UCSD-AML1 (cell line): Measurements from ENCODE around the gene IRGQ.
A peak's percentile ranks its signal among the peaks of the same experiment; 100 is the strongest.
"Not testable (repeated sequence)": the region's sequence is repeated elsewhere in the genome, so short reads cannot be mapped to it uniquely, and the experiment has no call there.

Experiments
- DNase-seq: peaks from one replicate; lab custom pipeline; 2025; ENCODE audit not compliant: unreplicated experiment; lab: John Stamatoyannopoulos, UW

The IRGQ gene

GRCh38 chr19:43624933-43625332, 29.0 kb upstream of the IRGQ start:
- peak; percentile 85 for DNase-seq

GRCh38 chr19:43623889-43624670, 28.1 kb upstream of the IRGQ start:
- no peak for DNase-seq

- DNase-seq = no peak
These were observed 27.0 kb upstream of the IRGQ start for GRCh38 chr19:43622956-43623355.

GRCh38 chr19:43622070-43622469, 26.1 kb upstream of the IRGQ start:
- no peak for DNase-seq

- DNase-seq = no peak
These were observed 24.4 kb upstream of the IRGQ start for GRCh38 chr19:43620061-43621001.

- peak; percentile 88 for DNase-seq
These were observed 23.5 kb upstream of the IRGQ start, which contains the start of gene ZNF428 for GRCh38 chr19:43619262-43620060. Gene ZNF428, minus strand, starts transcription at chr19:43619629. Its CDS starts 5,325 bp downstream, at chr19:43614304.

GRCh38 chr19:43618921-43619261, 23.0 kb upstream of the IRGQ start:
- peak; percentile 83 for DNase-seq

- DNase-seq = no peak
These were observed 21.0 kb upstream of the IRGQ start for GRCh38 chr19:43616954-43617353.

GRCh38 chr19:43616306-43616705, 20.4 kb upstream of the IRGQ start:
- no peak for DNase-seq

GRCh38 chr19:43612374-43612773, 16.4 kb upstream of the IRGQ start:
- DNase-seq = no peak

- no peak for DNase-seq
These were observed 15.9 kb upstream of the IRGQ start, which contains the start of gene SRRM5 for GRCh38 chr19:43611788-43612187. Gene SRRM5, plus strand, starts transcription at chr19:43612088. Its CDS starts 34 bp downstream, at chr19:43612122.

GRCh38 chr19:43610493-43610892, 14.6 kb upstream of the IRGQ start:
- DNase-seq = no peak

GRCh38 chr19:43609872-43610271, 13.9 kb upstream of the IRGQ start:
- no peak for DNase-seq

- DNase-seq = no peak
These were observed 11.6 kb upstream of the IRGQ start for GRCh38 chr19:43607238-43608205.

GRCh38 chr19:43606569-43607229, 10.8 kb upstream of the IRGQ start:
- DNase-seq = no peak

- no peak for DNase-seq
These were observed 10.1 kb upstream of the IRGQ start for GRCh38 chr19:43605875-43606568.

- DNase-seq = not testable (repeated sequence)
These were observed 4.4 kb upstream of the IRGQ start for GRCh38 chr19:43600326-43600725.

- DNase-seq = no peak
These were observed 3.8 kb upstream of the IRGQ start for GRCh38 chr19:43599635-43600295.
